GM19023 (cell line): ENCODE results near the gene YBEY.

Experiments used
- ATAC-seq: cut with Tn5 transposase; IDR thresholded peaks from one replicate; pipeline ENCODE4 v1.9.1; 2021; ENCODE audit warnings: mild to moderate bottlenecking, moderate library complexity; ENCODE audit not compliant: unreplicated experiment

The YBEY gene

GRCh38 chr21:46264046-46264689, 22.0 kb upstream of the YBEY start:
- no peak for ATAC-seq

- ATAC-seq, result no peak
These were observed 21.4 kb upstream of the YBEY start for GRCh38 chr21:46264690-46265144.

GRCh38 chr21:46265736-46266525, 20.2 kb upstream of the YBEY start:
- ATAC-seq, result no peak

GRCh38 chr21:46266946-46267345, 19.2 kb upstream of the YBEY start:
- no peak for ATAC-seq

GRCh38 chr21:46268371-46268770, 17.8 kb upstream of the YBEY start:
- no peak for ATAC-seq

GRCh38 chr21:46269466-46269865, 16.7 kb upstream of the YBEY start:
- no peak for ATAC-seq

- ATAC-seq, result no peak
These were observed 12.8 kb upstream of the YBEY start for GRCh38 chr21:46273341-46273740.

- no peak for ATAC-seq
These were observed 11.2 kb upstream of the YBEY start for GRCh38 chr21:46274797-46275390.

- no peak for ATAC-seq
These were observed 2.0 kb upstream of the YBEY start for GRCh38 chr21:46284077-46284644.

- no peak for ATAC-seq
These were observed 1.4 kb upstream of the YBEY start for GRCh38 chr21:46284733-46285132.

GRCh38 chr21:46285206-46285661, 908 bp upstream of the YBEY start, which contains the start of gene MCM3AP:
TSS of gene MCM3AP (minus strand) at chr21:46285611. CDS start at chr21:46285286, 325 bp downstream.
- no peak for ATAC-seq

- no peak for ATAC-seq
These were observed 483 bp downstream of the YBEY start for GRCh38 chr21:46286648-46287002.

- ATAC-seq, result no peak
These were observed 1.4 kb downstream of the YBEY start for GRCh38 chr21:46287541-46287940.

- ATAC-seq, result no peak
These were observed 3.6 kb downstream of the YBEY start for GRCh38 chr21:46289655-46290179.

GRCh38 chr21:46291561-46291960, 5.4 kb downstream of the YBEY start:
- no peak for ATAC-seq

GRCh38 chr21:46294647-46295176, 8.6 kb downstream of the YBEY start:
- ATAC-seq, result no peak

- ATAC-seq, result no peak
These were observed 9.1 kb downstream of the YBEY start for GRCh38 chr21:46295177-46295770.

GRCh38 chr21:46295996-46296752, 10.0 kb downstream of the YBEY start:
- no peak for ATAC-seq

GRCh38 chr21:46297338-46298271, 11.5 kb downstream of the YBEY start:
- no peak for ATAC-seq
